ENCODE measurements around the gene FAM222B. TPM values are rescaled to one million over a fixed set of nuclear protein-coding genes. Genes with fewer than 3 reads are reported as not detected.

Gene FAM222B
- total and polyA plus RNA-seq, 9 of the 15 experiments (the other 6 are each of a cell fraction or from before 2014, with no cell fraction given) = 4.0 to 34.6 (median 7.5) TPM

DNA sequence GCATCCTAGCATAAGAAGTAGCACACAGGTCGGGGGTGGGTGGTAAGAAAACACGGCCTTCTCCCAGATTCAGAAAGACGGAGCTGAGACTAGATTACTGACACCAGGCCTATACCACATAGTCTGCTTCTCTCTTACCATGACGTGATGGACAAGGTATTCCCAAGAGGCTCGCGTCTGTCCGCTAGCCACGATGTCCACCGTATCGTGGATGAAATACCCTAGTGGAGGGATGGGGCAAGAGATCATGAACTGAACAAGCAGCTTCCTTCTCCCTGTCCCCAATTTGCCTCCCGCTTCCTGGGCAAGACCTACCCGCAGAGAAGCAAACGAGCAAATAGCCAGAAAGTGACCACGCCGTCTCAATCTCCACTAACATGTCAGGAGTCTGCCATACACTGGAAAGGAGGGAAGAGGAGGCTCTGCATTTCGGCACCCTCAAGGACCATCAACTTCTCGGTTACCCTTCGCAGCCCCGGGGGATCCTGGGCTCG lies 117.4 kb downstream of the FAM222B start (continued):
- TF ChIP-seq, protein P1, sequence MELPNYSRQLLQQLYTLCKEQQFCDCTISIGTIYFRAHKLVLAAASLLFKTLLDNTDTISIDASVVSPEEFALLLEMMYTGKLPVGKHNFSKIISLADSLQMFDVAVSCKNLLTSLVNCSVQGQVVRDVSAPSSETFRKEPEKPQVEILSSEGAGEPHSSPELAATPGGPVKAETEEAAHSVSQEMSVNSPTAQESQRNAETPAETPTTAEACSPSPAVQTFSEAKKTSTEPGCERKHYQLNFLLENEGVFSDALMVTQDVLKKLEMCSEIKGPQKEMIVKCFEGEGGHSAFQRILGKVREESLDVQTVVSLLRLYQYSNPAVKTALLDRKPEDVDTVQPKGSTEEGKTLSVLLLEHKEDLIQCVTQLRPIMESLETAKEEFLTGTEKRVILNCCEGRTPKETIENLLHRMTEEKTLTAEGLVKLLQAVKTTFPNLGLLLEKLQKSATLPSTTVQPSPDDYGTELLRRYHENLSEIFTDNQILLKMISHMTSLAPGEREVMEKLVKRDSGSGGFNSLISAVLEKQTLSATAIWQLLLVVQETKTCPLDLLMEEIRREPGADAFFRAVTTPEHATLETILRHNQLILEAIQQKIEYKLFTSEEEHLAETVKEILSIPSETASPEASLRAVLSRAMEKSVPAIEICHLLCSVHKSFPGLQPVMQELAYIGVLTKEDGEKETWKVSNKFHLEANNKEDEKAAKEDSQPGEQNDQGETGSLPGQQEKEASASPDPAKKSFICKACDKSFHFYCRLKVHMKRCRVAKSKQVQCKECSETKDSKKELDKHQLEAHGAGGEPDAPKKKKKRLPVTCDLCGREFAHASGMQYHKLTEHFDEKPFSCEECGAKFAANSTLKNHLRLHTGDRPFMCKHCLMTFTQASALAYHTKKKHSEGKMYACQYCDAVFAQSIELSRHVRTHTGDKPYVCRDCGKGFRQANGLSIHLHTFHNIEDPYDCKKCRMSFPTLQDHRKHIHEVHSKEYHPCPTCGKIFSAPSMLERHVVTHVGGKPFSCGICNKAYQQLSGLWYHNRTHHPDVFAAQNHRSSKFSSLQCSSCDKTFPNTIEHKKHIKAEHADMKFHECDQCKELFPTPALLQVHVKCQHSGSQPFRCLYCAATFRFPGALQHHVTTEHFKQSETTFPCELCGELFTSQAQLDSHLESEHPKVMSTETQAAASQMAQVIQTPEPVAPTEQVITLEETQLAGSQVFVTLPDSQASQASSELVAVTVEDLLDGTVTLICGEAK (IDR thresholded peaks at IDR 0.05) = no peak
- TF ChIP-seq, protein P1 (CRISPR knock-in tag; IDR thresholded peaks at IDR 0.05) = no peak
- TF ChIP-seq ZNF408 (CRISPR knock-in tag; IDR thresholded peaks at IDR 0.05; ENCODE audit: low read depth) (no peak), POLR2AphosphoS2 (IDR thresholded peaks at IDR 0.05; ENCODE audit: low read length) (peak; percentile 90), TCF3 (CRISPR knock-in tag; IDR thresholded peaks at IDR 0.05) (no peak), GTF2B (IDR thresholded peaks at IDR 0.05; ENCODE audit: extremely low read depth, insufficient read length) (no peak), ZC3H11A (IDR thresholded peaks at IDR 0.05; ENCODE audit: low read depth, low read length) (no peak), MCM5 (IDR thresholded peaks at IDR 0.05; ENCODE audit: low read depth) (no peak), RFX1 (IDR thresholded peaks at IDR 0.05) (no peak), MYBL2 (IDR thresholded peaks at IDR 0.05; ENCODE audit: low read depth) (no peak), MYBL2 (CRISPR knock-in tag; IDR thresholded peaks at IDR 0.05; ENCODE audit: borderline replicate concordance) (no peak), ZNF780A (CRISPR knock-in tag; IDR thresholded peaks at IDR 0.05) (no peak), ZC3H8 (IDR thresholded peaks at IDR 0.05) (no peak), THAP7 (CRISPR knock-in tag; IDR thresholded peaks at IDR 0.05) (no peak), HDAC2 (IDR thresholded peaks at IDR 0.05) (no peak), TEAD2 (tag; IDR thresholded peaks at IDR 0.05) (0 out of 2 replicates have a peak, but pooled peaks have one; percentile 5), ZNF583 (CRISPR knock-in tag; IDR thresholded peaks at IDR 0.05) (no peak), ZNF764 (CRISPR knock-in tag; IDR thresholded peaks at IDR 0.05; ENCODE audit: low read depth) (no peak), ZNF77 (CRISPR knock-in tag; IDR thresholded peaks at IDR 0.05) (no peak; the same call in 1 of the 2 replicates), MCM3 (IDR thresholded peaks at IDR 0.05) (no peak), XRCC3 (IDR thresholded peaks at IDR 0.05) (no peak), MIER1 (IDR thresholded peaks at IDR 0.05; ENCODE audit: low read depth) (0 out of 2 replicates have a peak, but pooled peaks have one; percentile 45), ZC3H4 (CRISPR knock-in tag; IDR thresholded peaks at IDR 0.05; ENCODE audit: borderline replicate concordance) (no peak)

Data from K562 (cell line).